NCI-H345 treated with DMSO at 0.1 percent for 48 hours (cell line): Measurements from ENCODE around the gene LITAFD.
"Not testable (repeated sequence)": the region's sequence is repeated elsewhere in the genome, so short reads cannot be mapped to it uniquely, and the experiment has no call there.

ENCODE experiments used
- DNase-seq: peaks from one replicate; lab custom pipeline; 2025; ENCODE audit not compliant: unreplicated experiment; lab: John Stamatoyannopoulos, UW

The LITAFD gene

GRCh38 chr16:8893976-8894690, 12.0 kb downstream of the LITAFD start:
- DNase-seq, result no peak

GRCh38 chr16:8894736-8895334, 12.7 kb downstream of the LITAFD start:
- no peak for DNase-seq

DNA sequence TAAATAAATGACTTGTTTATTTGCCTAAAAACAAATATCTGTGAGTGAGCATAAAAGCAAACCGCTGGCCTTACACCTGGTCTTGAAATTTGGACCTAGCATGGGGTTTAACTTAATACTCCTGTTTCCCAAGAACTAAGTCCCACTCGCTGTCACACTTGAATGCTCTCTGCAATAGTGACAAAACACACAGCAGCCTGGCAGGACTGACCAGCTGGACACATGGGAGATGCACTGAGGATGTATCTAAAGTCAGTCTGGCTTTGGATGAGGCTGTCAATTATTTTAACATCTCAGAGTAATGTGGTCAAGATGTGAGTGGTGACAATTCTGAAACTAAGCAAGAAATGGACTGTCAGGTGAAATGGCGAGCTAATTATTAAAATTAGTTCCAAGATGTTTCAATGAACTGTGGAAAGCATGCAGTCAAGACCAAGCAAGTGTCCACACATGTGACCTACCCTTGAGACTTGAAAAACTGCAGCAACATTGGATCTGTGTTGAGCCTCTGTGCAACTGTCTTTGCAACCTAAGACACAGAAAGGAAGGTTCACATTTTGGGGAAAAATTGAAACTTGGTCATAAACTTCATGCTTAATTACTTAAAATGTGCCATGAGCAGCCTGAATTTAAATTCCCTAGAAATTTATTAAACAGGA, 16.6 kb downstream of the LITAFD start:
- no peak for DNase-seq

- DNase-seq, result no peak
Measured at GRCh38 chr16:8899709-8900317, 17.7 kb downstream of the LITAFD start.

GRCh38 chr16:8900343-8900742, 18.2 kb downstream of the LITAFD start:
- DNase-seq, result no peak

- no peak for DNase-seq
Measured at GRCh38 chr16:8901320-8901861, 19.2 kb downstream of the LITAFD start.

GRCh38 chr16:8903004-8903403, 20.9 kb downstream of the LITAFD start:
- no peak for DNase-seq

GRCh38 chr16:8904018-8904430, 21.9 kb downstream of the LITAFD start:
- no peak for DNase-seq

DNA sequence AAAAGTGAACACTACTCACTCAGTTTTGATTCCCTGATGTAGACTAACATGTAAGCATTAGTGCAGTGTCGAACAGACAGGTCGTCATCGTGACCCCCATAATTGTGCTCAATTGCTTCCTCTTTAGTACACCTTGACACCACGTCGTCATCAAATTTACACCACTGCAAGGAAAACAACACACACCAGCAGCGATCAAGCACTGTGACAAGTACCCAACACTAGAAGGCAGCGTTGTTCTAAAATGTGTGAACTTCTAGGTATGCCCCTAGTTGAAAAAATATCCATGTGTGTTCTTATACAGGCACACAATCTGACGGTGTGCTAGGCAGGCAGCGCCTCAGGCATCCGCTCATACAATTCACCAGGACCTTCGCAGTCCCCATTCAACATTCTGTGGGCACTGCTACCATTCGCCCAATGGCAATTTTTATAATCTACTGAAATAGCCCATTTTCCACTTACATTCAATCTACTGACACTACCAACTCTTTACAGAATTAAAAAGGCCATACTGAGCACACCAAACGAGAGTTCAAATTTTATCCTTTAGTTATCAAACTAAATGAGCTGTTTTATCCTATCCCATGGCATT, 23.1 kb downstream of the LITAFD start:
- peak; percentile 1 for DNase-seq

- no peak for DNase-seq
Measured at GRCh38 chr16:8905795-8906591, 23.8 kb downstream of the LITAFD start.

DNA sequence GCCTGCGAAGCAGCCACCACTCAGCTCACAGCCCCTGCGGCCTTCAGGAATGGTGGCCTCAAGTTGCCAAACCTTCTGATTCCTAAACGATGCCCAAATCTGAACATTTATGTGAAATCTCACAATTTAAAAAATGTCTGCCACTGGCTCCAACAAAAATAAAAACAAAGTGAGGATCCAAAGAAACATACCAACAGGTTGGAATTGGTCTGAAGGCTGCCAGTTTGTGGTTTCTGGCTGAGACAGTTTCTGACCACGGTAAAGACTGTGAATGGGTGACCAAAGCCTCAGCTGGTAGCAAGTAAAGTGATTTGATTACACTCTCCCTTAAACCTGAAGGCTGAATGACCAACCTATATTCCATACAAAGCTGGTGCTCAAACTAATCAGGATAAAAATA, 24.9 kb downstream of the LITAFD start:
- no peak for DNase-seq

- no peak for DNase-seq
Measured at GRCh38 chr16:8908810-8909468, 26.8 kb downstream of the LITAFD start.

- no peak for DNase-seq
Measured at GRCh38 chr16:8910811-8911210, 28.7 kb downstream of the LITAFD start.

GRCh38 chr16:8912793-8913192, 30.6 kb downstream of the LITAFD start:
- DNase-seq, result no peak

DNA sequence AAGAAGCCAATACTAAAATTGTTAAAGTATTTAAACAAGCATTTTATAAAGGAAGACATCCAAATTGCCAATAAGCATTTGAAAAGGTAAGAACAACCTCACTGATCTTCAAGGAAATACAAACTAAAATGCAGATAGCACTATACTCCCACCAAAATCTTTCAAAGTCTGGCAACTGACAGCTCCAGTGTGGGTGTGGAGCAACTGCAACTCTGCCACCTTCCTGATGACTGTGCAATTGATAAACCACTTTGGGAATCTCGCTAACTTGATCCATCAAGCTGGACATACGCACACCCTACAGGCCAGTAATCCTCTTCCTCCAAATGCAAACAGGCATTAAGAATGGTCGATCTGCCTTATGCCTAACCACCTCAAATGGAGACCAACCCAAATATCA, 31.9 kb downstream of the LITAFD start:
- no peak for DNase-seq

GRCh38 chr16:8915722-8916301, 33.7 kb downstream of the LITAFD start:
- no peak for DNase-seq

DNA sequence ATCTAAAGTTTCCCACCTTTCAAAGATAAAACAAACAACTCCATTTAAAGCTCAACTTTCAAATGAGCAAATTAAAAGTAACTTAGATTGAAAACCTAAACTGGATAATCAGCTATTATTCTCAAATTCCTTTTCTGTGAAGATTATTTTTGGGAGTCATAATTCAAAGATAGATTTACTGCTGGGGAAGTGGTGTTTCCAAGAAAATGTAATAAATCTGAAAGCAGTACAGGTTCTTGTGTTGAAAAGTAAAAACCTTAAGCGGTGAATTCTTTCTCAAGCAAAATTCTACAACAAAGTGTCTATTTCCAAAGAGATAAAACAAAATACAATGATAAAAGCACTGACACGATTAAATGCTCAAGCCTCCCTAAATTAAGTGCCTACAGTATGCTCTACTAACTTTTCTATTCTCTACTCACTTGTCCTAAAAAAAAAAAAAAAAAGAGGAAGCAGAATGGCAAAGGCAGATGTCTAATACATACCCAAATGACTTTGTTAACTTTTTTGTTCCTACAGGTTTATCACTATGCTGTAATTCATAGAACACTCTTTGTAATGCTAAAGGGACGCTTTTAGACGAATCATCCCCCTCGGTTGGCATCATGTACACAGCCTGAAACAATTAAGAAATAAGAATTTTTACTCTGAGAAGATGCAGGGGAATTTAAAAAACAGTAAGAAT, 34.5 kb downstream of the LITAFD start:
- DNase-seq, result no peak

- not testable (repeated sequence) for DNase-seq
Measured at GRCh38 chr16:8917336-8917735, 35.2 kb downstream of the LITAFD start.
